ENCODE data around the gene CTTNBP2. TPM values are rescaled to one million over a fixed set of nuclear protein-coding genes. Genes with fewer than 3 reads are reported as not detected.

Gene CTTNBP2
- polyA plus RNA-seq, 4 donors = 24.5 to 32.1 (median 28.5) TPM

DNA sequence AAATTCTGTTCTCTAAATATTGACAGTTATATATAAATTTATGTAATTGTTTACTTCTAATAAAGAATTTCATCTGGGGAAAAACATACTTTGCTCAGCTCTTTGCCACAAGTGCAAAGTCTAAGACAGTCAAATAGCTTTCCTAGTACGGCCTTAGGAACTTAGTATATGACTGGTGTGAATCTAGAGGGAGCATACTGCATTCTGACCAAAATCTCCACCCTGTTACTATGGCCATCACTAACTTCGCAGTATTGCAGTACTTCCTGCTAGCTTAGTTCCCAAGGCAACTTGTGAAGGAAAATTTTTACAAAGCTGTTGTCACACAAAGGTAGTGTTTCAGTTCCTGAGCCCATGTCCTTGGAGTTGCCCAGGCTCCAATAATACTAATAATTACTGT lies 211.9 kb downstream of the CTTNBP2 start:
- DNase-seq (ENCODE audit: low read depth in 4 of 4, low spot score in 3 of 4) = no peak
